ENCODE results near the gene SLC24A3. TPM values are rescaled to one million over a fixed set of nuclear protein-coding genes. Genes with fewer than 3 reads are reported as not detected.

Gene SLC24A3
- total RNA-seq, 6 experiments from 2014 or later, result not detected

DNA sequence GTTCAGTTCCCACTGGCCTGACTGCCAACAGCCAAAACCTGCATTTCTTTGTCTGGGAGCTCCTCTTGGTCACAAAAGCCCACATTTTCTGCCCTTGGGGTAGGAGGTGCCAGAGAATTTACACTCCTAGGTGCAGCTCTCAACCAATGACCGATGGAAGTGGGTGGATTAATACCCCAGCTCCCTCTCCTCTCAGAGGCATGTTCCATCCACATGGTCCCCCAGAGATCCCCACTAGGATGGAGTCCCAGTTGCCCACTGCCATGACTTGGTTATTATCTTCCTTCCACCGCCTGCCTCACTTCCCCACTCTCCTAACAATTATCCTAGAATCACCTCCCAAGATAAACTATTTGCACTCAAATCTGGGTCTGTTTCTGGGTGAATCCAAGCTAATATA is 434.5 kb downstream of the SLC24A3 start:
- TF ChIP-seq, protein P1, sequence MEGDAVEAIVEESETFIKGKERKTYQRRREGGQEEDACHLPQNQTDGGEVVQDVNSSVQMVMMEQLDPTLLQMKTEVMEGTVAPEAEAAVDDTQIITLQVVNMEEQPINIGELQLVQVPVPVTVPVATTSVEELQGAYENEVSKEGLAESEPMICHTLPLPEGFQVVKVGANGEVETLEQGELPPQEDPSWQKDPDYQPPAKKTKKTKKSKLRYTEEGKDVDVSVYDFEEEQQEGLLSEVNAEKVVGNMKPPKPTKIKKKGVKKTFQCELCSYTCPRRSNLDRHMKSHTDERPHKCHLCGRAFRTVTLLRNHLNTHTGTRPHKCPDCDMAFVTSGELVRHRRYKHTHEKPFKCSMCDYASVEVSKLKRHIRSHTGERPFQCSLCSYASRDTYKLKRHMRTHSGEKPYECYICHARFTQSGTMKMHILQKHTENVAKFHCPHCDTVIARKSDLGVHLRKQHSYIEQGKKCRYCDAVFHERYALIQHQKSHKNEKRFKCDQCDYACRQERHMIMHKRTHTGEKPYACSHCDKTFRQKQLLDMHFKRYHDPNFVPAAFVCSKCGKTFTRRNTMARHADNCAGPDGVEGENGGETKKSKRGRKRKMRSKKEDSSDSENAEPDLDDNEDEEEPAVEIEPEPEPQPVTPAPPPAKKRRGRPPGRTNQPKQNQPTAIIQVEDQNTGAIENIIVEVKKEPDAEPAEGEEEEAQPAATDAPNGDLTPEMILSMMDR (IDR thresholded peaks at IDR 0.05), result no peak
- H3K27ac Mint-ChIP-seq, result no peak overlapping the region
- H3K36me3 Mint-ChIP-seq (ENCODE audit: low read depth), result no peaks in the 10 kb centered on the region
- peaks cover 9% of the 10 kb centered on the region for H3K27me3 Mint-ChIP-seq (ENCODE audit: insufficient read depth)
- DNase-seq, result no peak
- no peaks in the 10 kb centered on the region for H3K4me1 Mint-ChIP-seq (ENCODE audit: low read depth)
- H3K4me3 Mint-ChIP-seq, result no peak overlapping the region
- no peaks in the 10 kb centered on the region for H3K9me3 Mint-ChIP-seq

DNA sequence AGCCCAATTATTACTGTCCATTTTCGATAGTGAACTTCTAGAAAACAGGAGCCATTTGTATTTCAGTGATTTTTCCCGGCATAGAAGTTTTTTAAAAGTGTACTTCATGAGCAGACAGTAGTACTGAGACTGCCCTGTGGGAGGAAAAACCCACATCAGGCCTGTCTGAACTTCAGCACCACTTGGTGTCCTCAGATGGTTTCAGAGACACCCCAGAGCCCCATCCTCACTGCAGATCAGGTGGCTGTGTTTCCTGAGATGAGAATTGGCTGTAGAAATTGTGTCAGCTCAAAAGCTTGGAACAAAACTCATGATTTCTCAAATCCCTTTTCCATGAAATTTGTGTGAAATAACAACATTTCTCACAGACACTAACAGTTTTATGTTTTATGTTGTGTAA is 435.6 kb downstream of the SLC24A3 start:
- no peak for DNase-seq
- peaks cover 11% of the 10 kb centered on the region for H3K27me3 Mint-ChIP-seq (ENCODE audit: insufficient read depth)
- no peak overlapping the region for H3K27ac Mint-ChIP-seq
- no peaks in the 10 kb centered on the region for H3K36me3 Mint-ChIP-seq (ENCODE audit: low read depth)
- no peak overlapping the region for H3K4me3 Mint-ChIP-seq
- H3K4me1 Mint-ChIP-seq (ENCODE audit: low read depth), result no peaks in the 10 kb centered on the region
- TF ChIP-seq, protein P1 (IDR thresholded peaks at IDR 0.05), result no peak
- no peaks in the 10 kb centered on the region for H3K9me3 Mint-ChIP-seq

- TF ChIP-seq, protein P1 (IDR thresholded peaks at IDR 0.05), result no peak
- Mint-ChIP-seq H3K4me3 (no peak overlapping the region), H3K36me3 (ENCODE audit: low read depth) (no peaks in the 10 kb centered on the region), H3K4me1 (ENCODE audit: low read depth) (no peaks in the 10 kb centered on the region), H3K27ac (no peak overlapping the region), H3K9me3 (no peaks in the 10 kb centered on the region), H3K27me3 (ENCODE audit: insufficient read depth) (peaks cover 11% of the 10 kb centered on the region)
- DNase-seq, result no peak
Observed at GRCh38 chr20:19649041-19649440, 436.6 kb downstream of the SLC24A3 start.

DNA sequence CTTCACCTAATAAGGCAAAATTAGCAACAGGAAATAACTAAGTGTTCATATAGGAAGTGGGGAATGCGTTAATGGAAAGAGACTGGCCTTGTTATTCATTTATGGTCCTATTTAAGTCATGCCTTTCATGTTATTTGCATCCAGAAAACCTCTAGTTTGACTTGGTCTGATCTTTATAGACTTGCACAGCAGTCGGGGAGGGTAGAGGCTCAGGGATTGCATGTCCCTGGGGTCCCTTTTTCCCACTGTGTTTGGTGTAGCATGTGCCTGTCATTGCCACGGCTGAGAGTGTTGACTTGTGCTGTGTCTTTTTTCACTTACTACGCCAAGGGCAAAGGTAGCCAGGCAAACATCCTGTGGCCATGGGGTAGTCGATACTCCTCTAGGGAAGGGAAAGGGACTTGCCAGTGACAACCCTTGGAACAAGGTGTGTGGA is 440.2 kb downstream of the SLC24A3 start:
- H3K4me3 Mint-ChIP-seq, result no peak overlapping the region
- no peaks in the 10 kb centered on the region for H3K9me3 Mint-ChIP-seq
- no peaks in the 10 kb centered on the region for H3K4me1 Mint-ChIP-seq (ENCODE audit: low read depth)
- DNase-seq, result no peak
- H3K27ac Mint-ChIP-seq, result no peak overlapping the region
- no peaks in the 10 kb centered on the region for H3K36me3 Mint-ChIP-seq (ENCODE audit: low read depth)
- peaks cover 23% of the 10 kb centered on the region for H3K27me3 Mint-ChIP-seq (ENCODE audit: insufficient read depth)
- TF ChIP-seq, protein P1 (IDR thresholded peaks at IDR 0.05), result no peak

DNA sequence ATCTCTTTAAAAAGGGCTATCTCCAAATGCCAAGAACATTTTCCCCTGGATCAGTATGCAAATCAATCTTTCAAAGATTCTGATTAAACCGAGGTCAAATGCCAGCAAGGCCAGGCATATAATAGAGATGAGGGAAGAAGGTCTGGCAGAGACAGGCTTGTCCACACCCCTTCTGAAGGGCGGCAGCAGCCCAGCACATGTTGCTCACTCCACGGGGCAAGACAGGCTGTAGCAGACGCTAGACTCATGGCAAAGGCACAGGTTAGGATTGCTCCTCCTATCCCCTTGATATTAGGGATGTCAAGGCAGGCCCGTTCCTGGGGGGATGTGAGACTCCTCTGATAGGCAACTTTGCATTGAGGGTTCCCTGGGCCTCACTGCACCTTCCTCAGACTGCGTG is 440.9 kb downstream of the SLC24A3 start:
- Mint-ChIP-seq H3K4me1 (ENCODE audit: low read depth) (no peaks in the 10 kb centered on the region), H3K9me3 (no peaks in the 10 kb centered on the region), H3K27ac (no peak overlapping the region), H3K36me3 (ENCODE audit: low read depth) (no peaks in the 10 kb centered on the region), H3K4me3 (no peak overlapping the region), H3K27me3 (ENCODE audit: insufficient read depth) (peaks cover 31% of the 10 kb centered on the region)
- DNase-seq, result no peak
- TF ChIP-seq, protein P1 (IDR thresholded peaks at IDR 0.05), result no peak

DNA sequence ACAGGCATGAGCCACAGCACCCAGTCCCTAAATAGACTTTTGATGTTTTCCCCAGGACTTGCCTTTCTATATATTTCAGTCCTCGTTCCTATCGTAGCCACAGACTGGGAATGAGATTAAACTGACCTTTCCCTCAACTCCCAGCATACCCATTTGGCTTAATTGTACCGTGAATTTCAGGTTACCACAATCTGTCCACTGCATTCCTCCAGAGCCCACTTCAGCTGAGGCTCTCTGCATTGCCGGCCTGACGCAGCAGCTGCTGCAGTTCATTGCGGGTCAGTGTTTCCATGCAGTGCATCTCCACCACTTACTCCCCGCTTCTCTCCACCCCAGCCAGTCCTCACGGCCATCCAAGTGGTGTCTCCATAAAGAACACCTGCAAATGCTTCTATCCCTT is 442.5 kb downstream of the SLC24A3 start:
- no peaks in the 10 kb centered on the region for H3K36me3 Mint-ChIP-seq (ENCODE audit: low read depth)
- H3K4me1 Mint-ChIP-seq (ENCODE audit: low read depth), result no peaks in the 10 kb centered on the region
- H3K27ac Mint-ChIP-seq, result no peak overlapping the region
- no peak overlapping the region for H3K4me3 Mint-ChIP-seq
- peaks cover 39% of the 10 kb centered on the region for H3K27me3 Mint-ChIP-seq (ENCODE audit: insufficient read depth)
- DNase-seq, result no peak
- H3K9me3 Mint-ChIP-seq, result no peaks in the 10 kb centered on the region
- TF ChIP-seq, protein P1 (IDR thresholded peaks at IDR 0.05), result no peak
